Globus pallidus (tissue), 1 donor: ENCODE data around the gene MRGPRF.

ENCODE experiments used
- DNase-seq: peaks from one replicate; pipeline ENCODE4 v3.0.0-alpha.2; 2015; ENCODE audit warnings: low spot score

The MRGPRF gene

DNA sequence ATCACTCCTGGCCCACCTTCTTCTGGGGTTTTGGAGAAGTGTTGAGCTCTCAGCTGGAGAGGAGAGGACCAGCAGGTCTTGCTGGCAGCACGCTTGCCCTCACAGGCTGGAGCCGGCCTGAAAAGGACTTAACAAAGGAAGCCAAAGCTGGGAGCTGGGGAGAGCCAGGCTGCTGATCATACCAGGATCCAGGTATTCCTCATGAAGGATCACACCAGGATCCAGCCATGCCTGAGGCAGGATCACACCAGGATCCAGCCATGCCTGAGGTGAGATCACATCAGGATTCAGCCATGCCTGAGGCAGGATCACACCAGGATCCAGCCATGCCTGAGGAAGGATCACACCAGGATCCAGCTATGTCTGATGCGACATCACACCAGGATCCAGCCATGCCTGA lies 49.3 kb downstream of the MRGPRF start:
- no peak for DNase-seq

DNA sequence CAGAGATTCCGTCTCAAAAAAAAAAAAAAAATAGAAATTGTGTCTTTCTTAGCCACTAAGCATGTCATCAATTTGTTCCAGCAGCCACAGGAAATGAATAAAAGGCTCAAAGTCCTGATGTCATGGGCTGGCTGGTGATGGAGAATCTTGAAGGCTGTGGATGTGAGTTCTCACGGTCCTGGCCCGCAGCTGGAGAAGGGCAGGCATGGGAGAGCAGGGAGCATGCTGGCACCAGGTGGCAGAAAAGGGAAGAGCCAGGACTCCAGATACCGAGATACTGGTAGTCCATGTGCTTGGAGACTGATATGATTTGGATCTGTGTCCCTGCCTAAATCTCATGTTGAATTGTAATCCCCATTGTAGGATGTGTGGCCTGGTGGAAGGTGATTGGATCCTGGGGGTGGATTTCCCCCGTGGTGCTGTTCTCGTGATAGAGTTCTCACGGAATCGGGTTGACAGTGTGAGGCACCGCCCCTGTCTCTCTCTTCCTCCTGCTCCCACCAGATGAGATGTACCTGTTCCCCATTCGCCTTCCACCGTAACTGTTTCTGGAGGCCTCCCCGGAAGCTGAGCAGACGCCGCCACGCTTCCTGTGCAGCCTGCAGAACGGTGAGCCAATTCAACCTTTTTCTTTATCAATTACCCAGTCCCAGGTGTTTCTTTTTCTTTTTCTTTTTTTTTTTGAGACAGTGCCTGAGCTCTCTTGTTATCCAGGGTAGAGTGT lies 50.4 kb downstream of the MRGPRF start:
- no peak for DNase-seq

DNA sequence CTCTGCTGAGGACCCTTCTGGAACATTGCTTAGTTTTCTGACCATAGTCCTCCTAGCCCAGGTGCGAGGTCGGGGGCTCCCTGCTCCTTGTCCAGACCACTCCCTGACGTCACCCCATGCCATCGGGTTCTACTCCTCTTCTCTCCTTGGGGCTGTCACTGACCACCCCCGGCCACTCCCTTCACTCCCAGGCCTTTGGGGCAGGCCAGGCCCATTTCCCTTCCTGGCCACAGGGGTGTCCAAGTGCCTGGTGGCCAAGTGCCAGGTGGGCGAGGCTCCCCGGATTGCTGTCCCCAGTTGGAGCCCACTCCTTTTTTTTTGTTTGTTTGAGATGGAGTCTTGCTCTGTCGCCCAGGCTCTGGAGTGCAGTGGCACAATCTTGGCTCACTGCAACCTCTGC lies 51.8 kb downstream of the MRGPRF start:
- DNase-seq = no peak

DNA sequence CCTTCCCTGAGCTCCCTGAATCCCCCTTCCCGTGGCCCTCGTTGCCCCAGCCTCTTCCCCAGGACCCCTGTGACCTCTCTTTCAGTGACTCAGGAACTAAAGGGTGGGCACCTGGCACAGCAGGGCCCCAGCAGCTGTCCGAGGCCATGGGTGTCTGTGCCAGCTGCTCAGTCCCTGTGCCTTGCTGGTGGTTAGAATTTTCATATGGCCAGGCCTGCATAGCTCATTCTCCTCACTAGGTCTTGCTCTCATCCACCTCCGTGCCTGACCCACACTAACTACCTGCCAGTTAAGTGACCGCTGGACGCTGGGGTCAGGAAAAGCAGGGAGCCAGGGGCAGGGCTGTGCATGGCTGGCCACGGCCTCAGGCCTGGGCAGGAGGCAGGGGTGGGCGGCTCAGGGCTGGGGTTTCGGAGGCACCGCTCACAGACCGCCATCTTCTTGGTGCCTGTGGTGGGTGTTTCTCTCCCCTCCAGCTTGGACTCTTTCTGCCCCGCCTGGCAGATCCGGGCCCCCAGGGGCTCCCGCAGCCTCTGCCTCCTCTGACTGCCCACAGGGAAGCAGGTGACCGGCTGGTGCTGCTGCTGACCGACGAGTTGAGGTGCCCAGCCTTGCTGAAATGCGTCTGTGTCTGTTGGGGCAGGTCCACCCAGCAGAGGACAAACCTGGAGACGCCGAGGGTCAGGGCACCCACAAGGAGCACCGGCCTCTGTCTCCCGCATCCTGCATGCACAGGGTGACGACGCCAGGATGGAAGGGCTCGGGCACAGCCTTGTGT lies 52.6 kb downstream of the MRGPRF start:
- no peak for DNase-seq

DNA sequence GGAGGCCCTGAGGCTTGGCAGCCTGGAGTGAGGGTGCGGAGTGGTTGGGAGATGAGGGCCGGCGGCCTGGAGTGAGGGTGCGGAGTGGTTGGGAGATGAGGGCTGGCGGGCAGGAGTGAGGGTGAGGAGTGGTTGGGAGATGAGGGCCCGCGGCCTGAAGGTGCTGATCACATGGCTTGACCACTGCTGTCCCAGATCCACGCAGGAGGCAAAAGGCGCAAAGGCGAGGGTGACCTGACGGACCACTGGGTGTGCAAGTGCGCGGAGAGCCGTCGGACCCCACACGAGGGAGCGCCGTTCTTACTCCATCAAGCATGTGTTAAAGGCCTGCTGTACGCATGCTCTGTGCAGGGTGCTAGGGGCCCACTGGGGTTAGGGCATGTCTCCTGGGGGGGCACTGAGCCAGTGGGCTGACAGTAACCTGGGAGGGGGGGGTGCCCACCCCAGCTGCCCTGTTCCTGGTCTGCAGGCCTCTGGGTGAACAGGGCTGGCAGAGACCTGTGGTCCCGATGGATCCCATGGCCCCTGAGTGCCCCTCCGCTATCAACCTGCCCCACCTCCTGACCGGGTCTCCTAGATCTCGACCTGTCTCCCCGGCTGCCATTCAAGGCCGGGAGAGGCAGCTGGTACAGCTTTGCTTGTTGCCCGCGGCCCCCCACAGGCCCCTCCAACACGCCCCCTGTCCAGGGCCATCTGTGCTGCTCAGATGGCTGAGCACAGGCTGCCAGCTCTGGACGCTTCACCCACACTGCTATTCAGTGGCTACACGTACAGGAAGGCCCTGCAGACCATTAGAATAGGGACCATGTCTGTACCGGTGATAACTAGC lies 53.4 kb downstream of the MRGPRF start:
- no peak for DNase-seq

DNA sequence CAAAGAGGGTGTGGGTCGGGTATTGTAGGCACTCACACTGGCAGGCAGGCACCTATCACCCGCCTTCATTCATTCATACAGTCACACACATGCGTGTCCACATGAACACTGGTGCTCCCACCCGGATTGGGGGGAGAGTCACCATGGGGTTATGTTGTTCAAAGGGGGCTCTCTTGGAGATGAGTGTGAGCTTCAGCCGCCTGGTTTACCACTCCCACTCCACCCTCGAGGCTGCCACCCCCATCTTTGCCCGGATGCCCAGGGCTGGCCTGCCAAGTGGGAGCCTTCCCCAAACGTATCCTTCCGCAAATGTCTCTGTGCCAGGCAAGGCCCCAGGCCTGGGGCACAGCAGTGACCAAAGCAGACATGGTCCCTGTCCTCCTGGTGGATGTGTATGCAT lies 54.8 kb downstream of the MRGPRF start:
- no peak for DNase-seq

DNA sequence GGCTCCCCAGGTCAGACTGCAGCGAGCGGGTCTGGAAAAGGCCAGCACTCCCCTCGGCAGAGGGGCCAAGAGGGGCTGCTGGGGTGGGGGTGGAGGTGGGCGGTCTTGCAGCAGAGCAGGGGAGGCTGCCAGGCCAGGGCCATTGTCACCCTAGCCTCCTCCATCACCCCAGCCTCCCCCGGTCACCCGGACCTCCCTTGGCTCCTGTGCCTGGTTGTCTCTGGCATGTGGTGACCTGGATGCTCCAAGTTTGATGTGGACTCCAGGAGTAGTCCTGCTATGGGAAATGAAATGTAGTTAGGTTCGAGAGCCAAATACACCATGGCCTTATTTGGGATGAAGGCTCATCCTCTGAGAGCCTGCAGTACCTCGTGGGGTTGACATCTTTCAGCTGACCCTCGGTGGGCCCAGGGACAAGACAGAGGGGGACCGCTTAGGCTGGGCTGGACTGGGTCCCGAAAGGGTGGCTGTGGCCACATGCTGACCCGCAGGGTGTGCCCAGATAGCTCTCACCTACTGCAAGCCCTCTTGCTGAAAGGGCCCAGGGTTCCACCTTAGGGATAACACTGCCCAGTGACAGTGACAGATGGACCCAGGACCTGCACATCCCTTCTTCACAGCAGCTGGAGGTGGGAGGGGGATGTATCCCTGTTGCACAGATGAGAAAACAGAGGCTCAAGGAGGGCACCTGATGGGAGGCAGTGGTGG lies 56.3 kb downstream of the MRGPRF start:
- DNase-seq = no peak

DNA sequence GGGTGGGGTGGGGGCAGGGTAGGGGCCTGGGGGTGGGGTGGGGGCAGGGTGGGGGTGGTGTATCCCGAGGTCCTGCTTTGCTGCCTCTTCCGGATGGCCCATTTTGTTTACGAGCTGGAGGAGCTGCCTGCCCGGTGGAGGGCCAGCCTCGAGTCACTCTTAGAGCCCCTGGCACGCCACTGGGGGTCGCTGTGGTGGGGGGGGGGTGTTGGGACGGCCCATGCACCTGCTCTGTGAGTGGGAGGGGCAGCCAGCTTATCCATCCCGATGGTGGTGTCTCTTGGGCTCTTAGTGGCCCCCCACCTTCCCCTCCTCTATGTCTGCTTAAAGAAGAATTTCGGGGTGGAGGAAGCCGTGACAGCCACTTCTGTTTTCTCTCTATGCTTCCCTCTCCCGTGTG lies 56.9 kb downstream of the MRGPRF start:
- no peak for DNase-seq

DNA sequence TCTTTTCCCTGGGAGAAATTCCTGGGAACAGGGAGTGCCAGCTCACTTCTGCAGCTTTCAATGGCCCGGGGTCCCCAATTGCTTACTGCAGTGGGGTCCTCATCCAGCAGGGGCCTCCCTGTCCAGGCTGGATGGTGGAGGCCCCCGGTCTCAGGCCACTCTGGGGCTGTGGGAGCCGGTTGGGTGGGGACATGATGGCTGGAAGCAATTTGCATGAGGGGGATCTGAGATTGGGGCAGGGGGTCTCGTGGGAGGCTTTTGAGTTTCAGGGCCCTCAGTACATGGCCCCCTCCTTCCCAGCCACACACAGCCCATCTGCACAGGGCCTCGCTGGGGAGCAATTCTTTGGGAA lies 57.5 kb downstream of the MRGPRF start:
- DNase-seq = no peak

DNA sequence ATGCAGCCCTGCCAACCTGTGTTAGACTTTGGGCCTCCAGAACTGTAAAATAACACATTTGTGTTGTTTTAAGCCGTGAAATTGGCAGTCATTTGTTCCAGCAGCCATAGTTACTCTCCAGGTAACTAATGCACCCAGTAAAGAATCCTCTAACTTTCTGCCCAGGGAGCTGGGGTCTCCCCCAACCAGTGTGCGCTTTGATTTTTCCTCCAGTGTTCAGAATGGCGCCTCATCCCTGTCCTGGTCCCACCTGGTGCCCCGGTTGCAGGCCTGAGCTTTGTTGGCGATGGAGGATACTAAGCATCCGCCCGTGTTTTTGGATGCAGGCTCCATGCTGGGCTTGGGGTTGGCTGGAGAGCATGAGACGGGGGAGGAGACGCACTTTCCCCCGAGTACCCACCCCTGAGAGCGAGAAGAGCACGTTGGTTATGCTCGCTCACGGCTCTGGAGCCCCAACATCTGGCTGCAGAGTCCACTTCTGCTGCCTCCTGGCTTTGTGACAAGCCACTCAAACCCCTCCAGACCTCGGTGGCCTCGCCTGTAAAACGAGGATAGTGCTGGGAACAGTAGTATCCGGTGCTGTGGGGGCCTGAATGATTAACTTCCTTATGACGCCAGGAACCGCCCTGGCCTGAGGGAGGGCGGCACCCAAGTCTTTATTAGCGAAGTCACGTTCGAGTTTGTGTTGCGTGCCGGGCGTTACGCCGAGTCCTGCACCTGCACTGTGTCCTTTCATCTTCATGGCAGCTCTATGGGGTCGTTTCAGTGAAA lies 58.0 kb downstream of the MRGPRF start:
- no peak for DNase-seq
